Measurements from ENCODE around the gene FCSK.

GRCh38 chr16:70478169-70478568 is 23.8 kb downstream of the FCSK start:
- TF ChIP-seq CTCF (IDR thresholded peaks at IDR 0.05) (no peak), POLR2A (IDR thresholded peaks at IDR 0.05) (no peak)

Data from testis (tissue), 2 donors.